ENCODE results near the gene CCDC184. TPM values are rescaled to one million over a fixed set of nuclear protein-coding genes. Genes with fewer than 3 reads are reported as not detected.

CCDC184 gene
- polyA plus RNA-seq, 1 experiment = 0.45 TPM

DNA sequence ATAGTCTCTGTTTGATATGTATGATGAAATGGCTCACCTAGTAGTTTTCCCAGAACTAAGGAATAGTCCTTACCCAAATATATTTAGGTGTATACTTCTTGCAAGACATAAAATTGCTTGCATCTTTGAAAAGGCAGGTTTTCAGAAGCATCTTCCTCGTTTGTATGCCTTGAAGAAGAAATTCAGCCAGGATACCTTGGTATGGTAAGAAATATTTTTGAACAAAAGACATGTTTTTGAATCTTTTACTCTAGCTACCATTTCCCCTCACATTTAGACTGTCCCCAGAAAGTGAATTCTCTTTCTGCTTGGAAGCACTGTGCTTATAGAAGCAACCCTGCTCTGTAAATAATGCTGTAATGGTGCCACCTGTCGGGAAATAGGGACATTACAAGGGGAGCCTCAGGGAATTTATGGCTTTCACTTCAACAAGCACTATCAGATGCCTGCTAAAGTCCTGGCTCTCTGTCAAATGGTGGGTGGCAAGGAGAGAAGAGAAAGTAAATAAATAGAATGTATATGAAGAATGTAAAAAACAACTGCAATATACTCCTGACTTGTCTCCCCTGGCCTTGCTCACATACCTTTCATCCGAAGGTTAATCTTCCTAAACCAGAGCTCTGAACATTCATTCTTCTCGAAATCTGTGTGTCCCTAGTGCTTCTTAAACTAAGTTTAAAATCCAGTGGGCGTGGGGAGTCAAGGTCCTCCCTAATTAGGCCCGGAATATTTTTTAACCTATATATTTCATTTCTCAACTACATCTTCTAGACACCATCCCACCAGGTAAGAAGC, 6.1 kb downstream of the CCDC184 start:
- DNase-seq (ENCODE audit: low read depth) = no peak

DNA sequence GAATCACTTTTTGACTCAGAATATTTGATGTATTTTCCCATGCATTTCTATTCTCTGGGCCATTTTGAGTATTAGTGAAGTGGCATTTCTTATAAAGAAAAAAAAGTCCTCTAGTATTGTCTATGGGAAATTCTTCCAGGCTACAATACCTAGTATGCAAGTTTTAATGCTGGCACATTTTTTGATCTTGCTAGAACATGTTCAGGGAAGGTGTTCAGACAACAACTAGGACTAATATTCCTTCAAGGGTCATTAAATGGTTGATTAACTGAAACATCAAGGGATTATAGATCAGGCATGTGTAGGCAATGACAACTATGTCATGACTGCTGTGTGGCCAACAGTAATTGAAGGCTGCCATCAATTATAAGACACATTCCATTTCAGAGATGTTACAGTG, 7.7 kb downstream of the CCDC184 start:
- H3K36me3 ChIP-seq (ENCODE audit: control insufficient read depth, insufficient read depth, low read length) = no peaks in the 10 kb centered on the region
- TF ChIP-seq, protein P1, sequence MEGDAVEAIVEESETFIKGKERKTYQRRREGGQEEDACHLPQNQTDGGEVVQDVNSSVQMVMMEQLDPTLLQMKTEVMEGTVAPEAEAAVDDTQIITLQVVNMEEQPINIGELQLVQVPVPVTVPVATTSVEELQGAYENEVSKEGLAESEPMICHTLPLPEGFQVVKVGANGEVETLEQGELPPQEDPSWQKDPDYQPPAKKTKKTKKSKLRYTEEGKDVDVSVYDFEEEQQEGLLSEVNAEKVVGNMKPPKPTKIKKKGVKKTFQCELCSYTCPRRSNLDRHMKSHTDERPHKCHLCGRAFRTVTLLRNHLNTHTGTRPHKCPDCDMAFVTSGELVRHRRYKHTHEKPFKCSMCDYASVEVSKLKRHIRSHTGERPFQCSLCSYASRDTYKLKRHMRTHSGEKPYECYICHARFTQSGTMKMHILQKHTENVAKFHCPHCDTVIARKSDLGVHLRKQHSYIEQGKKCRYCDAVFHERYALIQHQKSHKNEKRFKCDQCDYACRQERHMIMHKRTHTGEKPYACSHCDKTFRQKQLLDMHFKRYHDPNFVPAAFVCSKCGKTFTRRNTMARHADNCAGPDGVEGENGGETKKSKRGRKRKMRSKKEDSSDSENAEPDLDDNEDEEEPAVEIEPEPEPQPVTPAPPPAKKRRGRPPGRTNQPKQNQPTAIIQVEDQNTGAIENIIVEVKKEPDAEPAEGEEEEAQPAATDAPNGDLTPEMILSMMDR (IDR thresholded peaks at IDR 0.05; ENCODE audit: insufficient read depth, low read depth, low read length) = no peak
- no peak for DNase-seq (ENCODE audit: low read depth)
- peaks cover 7% of the 10 kb centered on the region for H3K27me3 ChIP-seq (ENCODE audit: control insufficient read depth, insufficient read depth, low read length)
- ChIA-PET CTCF (no interaction called here), POLR2A (no interaction called here)
- no peak overlapping the region for H3K4me3 ChIP-seq (ENCODE audit: low read depth, low read length)

More for the DNA sequence above, 6.1 kb downstream of the CCDC184 start:
- ChIA-PET POLR2A (no interaction called here), CTCF (interaction anchor here (0.6 to 2.9 kb wide), 21 partner anchors 8 to 426 kb away, joined by 3 to 16 read pairs (median 4); partner anchors contain the start of gene PFKM)
- Histone ChIP-seq H3K4me3 (ENCODE audit: low read depth, low read length) (no peak overlapping the region), H3K27me3 (ENCODE audit: control insufficient read depth, insufficient read depth, low read length) (peaks cover 22% of the 10 kb centered on the region), H3K36me3 (ENCODE audit: control insufficient read depth, insufficient read depth, low read length) (no peaks in the 10 kb centered on the region)
- TF ChIP-seq, protein P1 (IDR thresholded peaks at IDR 0.05; ENCODE audit: insufficient read depth, low read depth, low read length) = peak; percentile 89

DNA sequence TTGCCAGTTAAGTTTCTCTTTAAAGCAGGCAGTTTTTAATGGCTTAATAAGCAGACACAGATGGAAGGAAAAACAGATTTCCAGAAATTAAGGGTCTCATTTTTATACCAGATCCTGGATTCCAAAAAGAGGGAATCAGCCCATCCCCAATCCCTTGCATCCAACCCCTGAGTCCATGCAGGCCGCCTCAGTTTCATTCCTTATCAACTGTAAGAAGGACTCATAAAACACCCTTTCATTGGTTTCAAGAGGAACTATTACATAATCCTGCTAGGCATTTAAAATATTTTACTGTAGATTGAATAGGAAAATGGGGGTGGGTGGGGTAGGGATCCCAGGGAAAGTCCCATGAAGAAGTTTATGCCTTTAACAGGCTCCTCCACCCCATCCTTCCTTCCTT, 9.4 kb downstream of the CCDC184 start:
- CTCF ChIA-PET = interaction anchor here (0.6 to 0.9 kb wide), 2 partner anchors 9 to 214 kb away, joined by 3 read pairs; partner anchors contain the start of gene CCDC184
- Histone ChIP-seq H3K4me3 (ENCODE audit: low read depth, low read length) (no peak overlapping the region), H3K36me3 (ENCODE audit: control insufficient read depth, insufficient read depth, low read length) (no peaks in the 10 kb centered on the region), H3K27me3 (ENCODE audit: control insufficient read depth, insufficient read depth, low read length) (peaks cover 3% of the 10 kb centered on the region)
- POLR2A ChIA-PET = no interaction called here
- no peak for DNase-seq (ENCODE audit: low read depth)
- TF ChIP-seq, protein P1 (IDR thresholded peaks at IDR 0.05; ENCODE audit: insufficient read depth, low read depth, low read length) = no peak

DNA sequence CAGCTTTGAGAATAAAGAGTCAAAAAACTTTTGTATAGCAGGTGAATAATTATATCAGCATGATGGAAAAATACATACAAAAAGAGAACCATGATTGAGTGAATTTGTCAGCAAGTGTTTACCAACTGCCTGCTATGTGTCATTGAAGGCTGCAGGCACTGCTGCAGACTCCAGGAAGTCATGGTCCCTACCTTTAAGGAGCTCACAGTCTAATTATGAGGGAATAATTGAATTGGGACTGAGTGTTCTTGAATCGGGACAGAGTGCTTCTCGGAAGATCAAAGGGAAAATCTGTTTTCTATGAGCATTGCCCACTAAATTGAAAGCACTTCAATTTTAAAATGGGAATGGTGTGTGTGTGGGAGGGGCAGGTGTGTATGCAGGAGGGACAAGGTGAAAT, 10.2 kb downstream of the CCDC184 start:
- TF ChIP-seq, protein P1 (IDR thresholded peaks at IDR 0.05; ENCODE audit: insufficient read depth, low read depth, low read length) = no peak
- Histone ChIP-seq H3K36me3 (ENCODE audit: control insufficient read depth, insufficient read depth, low read length) (no peaks in the 10 kb centered on the region), H3K27me3 (ENCODE audit: control insufficient read depth, insufficient read depth, low read length) (peaks cover 3% of the 10 kb centered on the region)

DNA sequence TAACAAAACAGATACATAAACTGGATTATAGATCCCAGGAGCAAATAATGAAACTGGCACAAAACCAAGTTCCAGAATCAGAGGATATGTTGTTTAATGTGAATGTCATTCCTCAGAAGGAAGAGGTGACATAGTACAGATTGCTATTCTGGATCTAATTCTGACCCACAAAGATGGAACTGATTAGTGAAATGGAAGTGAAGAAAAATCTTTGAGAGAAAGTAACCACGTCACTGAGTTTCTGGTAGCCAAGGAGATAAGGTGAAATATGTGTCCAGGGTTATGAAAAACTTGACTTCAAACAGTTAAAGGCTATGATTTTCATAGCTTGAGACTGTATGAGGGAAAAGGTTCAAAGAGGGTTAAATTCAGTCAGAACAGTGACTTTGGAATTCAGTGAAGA, 11.4 kb downstream of the CCDC184 start:
- ChIA-PET POLR2A (no interaction called here), CTCF (interaction anchor here (1.0 kb wide), 1 partner anchor 61 kb away, joined by 3 read pairs; no protein-coding TSS in a partner anchor)
- Histone ChIP-seq H3K27me3 (ENCODE audit: control insufficient read depth, insufficient read depth, low read length) (peaks cover 3% of the 10 kb centered on the region), H3K4me3 (ENCODE audit: low read depth, low read length) (no peak overlapping the region), H3K36me3 (ENCODE audit: control insufficient read depth, insufficient read depth, low read length) (no peaks in the 10 kb centered on the region)
- DNase-seq (ENCODE audit: low read depth) = no peak
- TF ChIP-seq, protein P1 (IDR thresholded peaks at IDR 0.05; ENCODE audit: insufficient read depth, low read depth, low read length) = no peak

More for the DNA sequence above, 10.2 kb downstream of the CCDC184 start:
- no peak for DNase-seq (ENCODE audit: low read depth)
- POLR2A ChIA-PET = no interaction called here
- CTCF ChIA-PET = interaction anchor here (0.7 kb wide), 1 partner anchor 87 kb away, joined by 4 read pairs; the partner anchor contains the start of gene SENP1
- H3K4me3 ChIP-seq (ENCODE audit: low read depth, low read length) = no peak overlapping the region

All from BJ (cell line).